H1 (cell line): ENCODE data around the gene IGFBP6. TPM values are rescaled to one million over a fixed set of nuclear protein-coding genes. Genes with fewer than 3 reads are reported as not detected.
A peak's percentile ranks its signal among the peaks of the same experiment; 100 is the strongest.

ENCODE experiments used
- CTCF ChIA-PET: fragments of 300-600 bp; sonication (Branson Sonifier 250); formaldehyde crosslinking; loops from one replicate; lab custom pipeline; 2021; ENCODE audit not compliant: partially characterized antibody; lab: Charles Lee
- POLR2A ChIA-PET: fragments of 300-600 bp; sonication (Branson Sonifier 250); formaldehyde crosslinking; loops from one replicate; lab custom pipeline; 2021; ENCODE audit warnings: inconsistent platforms; ENCODE audit not compliant: partially characterized antibody; lab: Charles Lee
- DNase-seq, 2 experiments: peaks; one replicate each; pipeline versions ENCODE4 v3.0.0 to v3.0.0-alpha.2; 2010 to 2022; ENCODE audit warnings: low spot score in 2 of 2, low read depth in 1 of 2, mixed read lengths in 1 of 2
- FAIRE-seq: peaks from 2 replicates; lab custom pipeline; 2011; peaks lifted over from hg19 to GRCh38; lab: Jason Lieb, UNC
- H2AFZ ChIP-seq: 2 replicates; pipeline ENCODE4 v1.8.1; 2012; ENCODE audit warnings: low read length, inconsistent platforms
- H2AK5ac ChIP-seq: 2 replicates; pipeline ENCODE4 v1.6.1; 2013; ENCODE audit warnings: low read depth, low read length
- H2BK120ac ChIP-seq: replicated peaks from 2 replicates; pipeline ENCODE3; 2013; ENCODE audit warnings: low read depth, low read length, inconsistent platforms
- H2BK12ac ChIP-seq: 2 replicates; pipeline ENCODE4 v1.6.1; 2013; ENCODE audit warnings: low read depth, low read length
- H2BK15ac ChIP-seq: 2 replicates; pipeline ENCODE4 v1.6.1; 2013; ENCODE audit warnings: low read length
- H2BK20ac ChIP-seq: 2 replicates; pipeline ENCODE4 v1.6.1; 2013; ENCODE audit warnings: low read length
- H2BK5ac ChIP-seq: 2 replicates; pipeline ENCODE4 v1.6.1; 2013; ENCODE audit warnings: low read depth, low read length
- H3K14ac ChIP-seq: 2 replicates; pipeline ENCODE4 v1.6.1; 2013; ENCODE audit warnings: inconsistent platforms; ENCODE audit not compliant: insufficient read length
- H3K18ac ChIP-seq: 2 replicates; pipeline ENCODE4 v1.6.1; 2013; ENCODE audit warnings: low read length; ENCODE audit errors: extremely low read depth
- H3K23ac ChIP-seq: 2 replicates; pipeline ENCODE4 v1.6.1; 2013; ENCODE audit warnings: inconsistent platforms; ENCODE audit not compliant: insufficient read length
- H3K23me2 ChIP-seq: 2 replicates; pipeline ENCODE4 v1.6.1; 2013; ENCODE audit warnings: low read depth, low read length
- H3K27ac ChIP-seq: 2 replicates; pipeline ENCODE4 v1.6.1; 2011; ENCODE audit warnings: low read depth, low read length, inconsistent platforms
- H3K27me3 ChIP-seq, 4 experiments: replicated peaks in 1 of 4; 1 replicate in 1 of 4; 2 replicates in 3 of 4; pipeline versions ENCODE4 v1.6.1 to v1.8.1; 2011 to 2013; ENCODE audit warnings: low read length in 3 of 4, mild to moderate bottlenecking in 3 of 4, inconsistent platforms in 2 of 4, mixed read lengths in 2 of 4, moderate library complexity in 1 of 4; ENCODE audit not compliant: control insufficient read depth in 3 of 4, insufficient read depth in 3 of 4; ENCODE audit errors: extremely low read depth in 1 of 4
- H3K36me3 ChIP-seq, 4 experiments: 2 replicates each; pipeline versions ENCODE4 v1.6.1 to v1.8.1; 2011 to 2013; ENCODE audit warnings: mild to moderate bottlenecking in 4 of 4, low read length in 3 of 4, moderate library complexity in 2 of 4, control low read depth in 1 of 4, inconsistent platforms in 1 of 4; ENCODE audit not compliant: insufficient read depth in 4 of 4, control insufficient read depth in 2 of 4
- H3K4ac ChIP-seq: replicated peaks from 2 replicates; pipeline ENCODE3; 2013; ENCODE audit warnings: low read length, low read depth, mixed read lengths, inconsistent platforms; ENCODE audit not compliant: insufficient read length
- H3K4me1 ChIP-seq, 4 experiments: replicated peaks in 1 of 4; 1 replicate in 1 of 4; 2 replicates in 3 of 4; pipeline versions ENCODE4 v1.6.1 to v1.8.1; 2011 to 2013; ENCODE audit warnings: low read length in 3 of 4, inconsistent platforms in 2 of 4, mixed read lengths in 1 of 4; ENCODE audit not compliant: insufficient read depth in 4 of 4, control insufficient read depth in 3 of 4
- H3K4me2 ChIP-seq, 2 experiments: 2 replicates each; pipeline versions ENCODE4 v1.6.1 to v1.8.1; 2011 to 2013; ENCODE audit warnings: low read depth in 2 of 2, low read length in 2 of 2, control low read depth in 1 of 2, inconsistent platforms in 1 of 2, mild to moderate bottlenecking in 1 of 2; ENCODE audit not compliant: insufficient read depth in 1 of 2
- H3K4me3 ChIP-seq, 4 experiments: fragments of 200-600, 300-600 bp in 1 of 4; sonication (generic), shearing (Covaris generic), sonication (Bioruptor Twin) in 1 of 4; 2 replicates each; pipeline versions ENCODE4 v1.5.1 to v1.8.1; 2011 to 2016; ENCODE audit warnings: low read length in 4 of 4, low read depth in 3 of 4, control low read depth in 2 of 4, inconsistent platforms in 2 of 4, mild to moderate bottlenecking in 2 of 4, mixed read lengths in 1 of 4, moderate library complexity in 1 of 4; ENCODE audit not compliant: insufficient read depth in 2 of 4; ENCODE audit errors: extremely low read depth in 1 of 4
- H3K56ac ChIP-seq: replicated peaks from 2 replicates; pipeline ENCODE3; 2013; ENCODE audit warnings: low read depth, mild to moderate bottlenecking, mixed read lengths, low read length, inconsistent platforms; ENCODE audit not compliant: insufficient read length
- H3K79me1 ChIP-seq: 2 replicates; pipeline ENCODE4 v1.6.1; 2013; ENCODE audit warnings: low read depth, low read length, control low read depth
- H3K79me2 ChIP-seq, 2 experiments: 2 replicates each; pipeline versions ENCODE4 v1.6.1 to v1.8.1; 2012 to 2013; ENCODE audit warnings: low read length in 2 of 2, mild to moderate bottlenecking in 2 of 2, inconsistent platforms in 1 of 2; ENCODE audit not compliant: insufficient read depth in 2 of 2, control insufficient read depth in 1 of 2
- H3K9ac ChIP-seq, 4 experiments: replicated peaks in 1 of 4; 1 replicate in 1 of 4; 2 replicates in 3 of 4; pipeline versions ENCODE4 v1.6.1 to v1.8.1; 2011 to 2013; ENCODE audit warnings: low read depth in 3 of 4, low read length in 3 of 4, control low read depth in 2 of 4, mild to moderate bottlenecking in 2 of 4, moderate library complexity in 2 of 4, inconsistent platforms in 1 of 4; ENCODE audit errors: extremely low read depth in 1 of 4
- H3K9me3 ChIP-seq, 2 experiments: 2 replicates each; pipeline versions ENCODE4 v1.6.1 to v1.8.1; 2012 to 2013; ENCODE audit warnings: mild to moderate bottlenecking in 2 of 2, moderate library complexity in 2 of 2, control low read depth in 1 of 2, inconsistent platforms in 1 of 2, low read depth in 1 of 2, low read length in 1 of 2, mixed read lengths in 1 of 2; ENCODE audit not compliant: insufficient read depth in 2 of 2
- H4K20me1 ChIP-seq, 2 experiments: replicated peaks in 1 of 2; 2 replicates each; pipeline versions ENCODE3 to v1.8.1; 2011 to 2013; ENCODE audit warnings: inconsistent platforms in 2 of 2, low read length in 2 of 2, mild to moderate bottlenecking in 1 of 2; ENCODE audit not compliant: insufficient read depth in 2 of 2, control insufficient read depth in 1 of 2
- H4K5ac ChIP-seq: 2 replicates; pipeline ENCODE4 v1.6.1; 2013; ENCODE audit warnings: low read length, low read depth, mixed read lengths, inconsistent platforms; ENCODE audit not compliant: insufficient read length
- H4K8ac ChIP-seq: 2 replicates; pipeline ENCODE4 v1.8.0; 2013; ENCODE audit warnings: mild to moderate bottlenecking, moderate library complexity, low read length, inconsistent platforms; ENCODE audit not compliant: insufficient read depth; ENCODE audit errors: extremely low read depth
- H4K91ac ChIP-seq: replicated peaks from 2 replicates; pipeline ENCODE3; 2013; ENCODE audit warnings: low read length, mixed read lengths, inconsistent platforms; ENCODE audit not compliant: insufficient read length
- BACH1 ChIP-seq: IDR thresholded peaks from 2 replicates; pipeline ENCODE4 v1.6.1; 2012; ENCODE audit warnings: low read length, improper control_type of control experiment
- CBX8 ChIP-seq: fragments of 300-800, 300-1000 bp; sonication (generic); IDR thresholded peaks from 2 replicates; pipeline ENCODE4 v1.7.1; 2016; ENCODE audit warnings: low read depth, low read length, borderline replicate concordance
- CHD1 ChIP-seq: IDR thresholded peaks from 2 replicates; pipeline ENCODE4 v1.6.1; 2012; ENCODE audit warnings: low read depth, low read length, improper control_type of control experiment
- KDM5A ChIP-seq: fragments of 200-600 bp; IDR thresholded peaks from 2 replicates; pipeline ENCODE4 v1.7.1; 2012; ENCODE audit warnings: mild to moderate bottlenecking, low read length, inconsistent platforms, mixed read lengths
- POLR2AphosphoS5 ChIP-seq: IDR thresholded peaks from 2 replicates; pipeline ENCODE4 v1.6.1; 2011; ENCODE audit warnings: low read depth, low read length
- SP1 ChIP-seq: IDR thresholded peaks from 2 replicates; pipeline ENCODE4 v1.6.1; 2011; ENCODE audit warnings: low read depth, low read length
- SUZ12 ChIP-seq: fragments of 200-600 bp; sonication (generic); IDR thresholded peaks from 2 replicates; pipeline ENCODE4 v1.6.1; 2012; ENCODE audit warnings: mild to moderate bottlenecking, inconsistent platforms, low read length, moderate library complexity, mixed read lengths
- TAF7 ChIP-seq: optimal IDR thresholded peaks from 2 replicates; pipeline ENCODE3; 2011; ENCODE audit warnings: low read depth, mild to moderate bottlenecking, inconsistent platforms, low read length, moderate library complexity, borderline replicate concordance
- USF2 ChIP-seq: IDR thresholded peaks from 2 replicates; pipeline ENCODE4 v1.6.1; 2011; ENCODE audit warnings: low read length, improper control_type of control experiment
- ZNF274 ChIP-seq: IDR thresholded peaks from 2 replicates; pipeline ENCODE4 v1.7.0; 2012; ENCODE audit warnings: low read length, borderline replicate concordance; ENCODE audit errors: extremely low read depth
- WGBS, 2 experiments: shearing (Covaris generic) in 1 of 2; methylation state at CpG; one replicate each; pipeline versions ENCODE4 v1.1.6 to v1.1.7; 2013 to 2015; ENCODE audit warnings: low lambda C conversion rate in 2 of 2, mixed read lengths in 2 of 2, inconsistent platforms in 1 of 2, low coverage in 1 of 2, missing lambda C conversion rate in 1 of 2; ENCODE audit not compliant: insufficient replicate concordance in 2 of 2, insufficient coverage in 1 of 2, insufficient read length in 1 of 2; ENCODE audit errors: extremely low coverage in 1 of 2, missing lambda C conversion rate in 1 of 2; 5-methylcytosine and 5-hydroxymethylcytosine counted together
- polyA plus RNA-seq, 7 experiments: library from polyadenylated mRNA; depleted of rRNA in 3 of 7; stranded (reverse) in 5 of 7; unstranded in 2 of 7; fragments of >200 nt in 5 of 7; fragments of 200-250 nt in 2 of 7; gene quantifications; 1 replicate in 5 of 7; 2 replicates in 1 of 7; 4 replicates in 1 of 7; pipeline versions ENCODE4 v1.2.1 to v1.2.3, GENCODE V29; 2011 to 2013; ENCODE audit warnings: missing spikeins in 2 of 7, mixed read lengths in 2 of 7
- total RNA-seq: library from RNA; stranded (reverse); fragmentation: NEBNext Ultra II Directional; extraction: Animal tissue kit (Norgen Biotek cat#: 25700); gene quantifications from 2 replicates; pipeline ENCODE4 v1.2.1, GENCODE V29; 2021

Gene IGFBP6
- total and polyA plus RNA-seq, 2 of the 8 experiments (the other 6 are each of a cell fraction or from before 2014, with no cell fraction given): 13.7 to 14.7 TPM

DNA sequence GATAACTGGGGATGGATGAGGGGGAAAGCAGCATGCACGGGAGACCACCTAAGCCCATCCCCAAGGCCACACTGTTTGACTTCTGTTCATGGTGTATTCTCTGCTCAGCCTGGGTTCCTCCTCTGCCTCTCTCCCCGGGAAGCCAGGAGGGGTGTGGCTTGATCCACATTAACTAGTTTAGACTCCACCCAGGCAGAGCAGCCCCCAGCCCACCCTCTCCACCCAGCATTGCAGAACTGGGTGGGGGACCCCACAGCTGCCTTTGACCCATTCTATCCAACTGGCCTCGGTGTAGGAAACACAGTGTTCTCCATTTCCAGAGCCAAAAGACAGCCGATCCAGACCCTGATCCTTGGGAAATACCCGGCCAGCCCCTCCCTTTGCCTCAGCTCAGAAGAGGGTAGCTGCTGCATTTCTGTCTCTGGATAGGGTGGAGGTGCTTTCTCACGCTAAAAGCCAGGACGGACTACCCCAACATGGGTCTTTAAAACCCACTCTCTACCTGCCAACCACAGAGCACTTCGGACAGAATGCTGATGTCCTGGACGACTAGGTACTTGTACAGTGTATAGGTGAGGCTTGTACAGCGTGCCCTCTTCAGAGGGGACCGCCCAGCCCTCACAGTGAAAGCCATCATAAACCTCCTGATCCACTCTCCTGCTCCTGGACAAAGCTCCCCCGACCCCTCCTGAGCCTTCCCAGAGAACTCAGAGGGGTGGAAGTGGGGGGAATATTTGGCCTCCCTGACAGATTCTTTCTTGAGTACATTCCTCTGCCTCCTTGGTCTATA is 27.7 kb upstream of the IGFBP6 start:
- Histone ChIP-seq H2BK12ac (no peak overlapping the region; the same call in 1 of the 2 replicates), H3K4me2 (0 out of 4 replicates have a peak overlapping the region, but pooled peaks of 1 of the 2 experiments have one; percentile 4), H3K79me2 (no peaks in the 10 kb centered on the region), H3K79me1 (no peaks in the 10 kb centered on the region), H2BK5ac (no peak overlapping the region; the same call in 1 of the 2 replicates), H3K4me3 (no peak overlapping the region), H3K36me3 (peaks cover 0 to 3% (median under 1%) of the 10 kb centered on the region in 4 experiments; a peak in 2 of 8 replicates), H3K23me2 (no peaks in the 10 kb centered on the region), H2BK20ac (no peak overlapping the region), H3K27me3 (peaks cover 0 to 2% (median 0%) of the 10 kb centered on the region in 4 experiments; a peak in 2 of 7 replicates), H3K56ac (no peak overlapping the region), H2BK120ac (no peak overlapping the region), H3K27ac (no peak overlapping the region), H4K20me1 (peaks cover 2 to 4% of the 10 kb centered on the region in 2 experiments), H2AFZ (no peak overlapping the region), H3K23ac (no peak overlapping the region), H4K5ac (no peak overlapping the region), H3K18ac (no peak overlapping the region), H4K8ac (no peak overlapping the region), H2AK5ac (no peak overlapping the region; the same call in 1 of the 2 replicates), H3K4ac (no peak overlapping the region), H3K9me3 (no peaks in the 10 kb centered on the region), H3K4me1 (peaks cover 4 to 16% (median 10%) of the 10 kb centered on the region in 4 experiments), H3K14ac (no peak overlapping the region), H3K9ac (no peak overlapping the region; a peak in 1 of 7 replicates), H2BK15ac (no peak overlapping the region), H4K91ac (no peak overlapping the region)
- no peak for FAIRE-seq
- CTCF ChIA-PET: interaction anchor here (1.0 to 22.4 kb wide), 8 partner anchors 8 to 105 kb away, joined by 3 to 531 read pairs (median 44); partner anchors contain the start of genes IGFBP6, SOAT2, SPRYD3 and TNS2
- WGBS, 2 experiments: 84% methylated on average over 11 of the region's 12 CpGs; no CpG with 5 or more reads in 1 of the 2 experiments
- no peak for DNase-seq
- POLR2A ChIA-PET: interaction anchor here (1.0 to 2.4 kb wide), 3 partner anchors 8 to 28 kb away, joined by 3 to 11 read pairs (median 5); partner anchors contain the start of genes IGFBP6 and SPRYD3
- TF ChIP-seq USF2 (no peak), SUZ12 (no peak), KDM5A (no peak), TAF7 (no peak), CBX8 (no peak), BACH1 (no peak), ZNF274 (no peak), SP1 (no peak), CHD1 (no peak), POLR2AphosphoS5 (no peak)
